ENCODE results near the gene WASL. TPM values are rescaled to one million over a fixed set of nuclear protein-coding genes. Genes with fewer than 3 reads are reported as not detected.

Gene WASL
- total and polyA plus RNA-seq, 2 of the 13 experiments (the other 11 are each of a cell fraction or from before 2014, with no cell fraction given), result 7.9 to 12.8 TPM

- intact Hi-C loops (cut with micrococcal nuclease; ENCODE audit: unreplicated experiment) (no loop called here), in situ Hi-C loops (cut with HindIII; ENCODE audit: extremely low pct_ligation_motif_present, low pct_unique_long_range_greater_than_20kb) (no loop called here)
- Histone ChIP-seq H4K20me1 (ENCODE audit: insufficient read depth, low read length) (no peaks in the 10 kb centered on the region), H3K36me3 (replicated peaks in 1 of 2; ENCODE audit: control insufficient read depth in 1 of 2, insufficient read depth in 2 of 2, low read length in 2 of 2) (no peaks in the 10 kb centered on the region), H3K79me2 (ENCODE audit: insufficient read depth, low read length) (no peaks in the 10 kb centered on the region), H3K4me3 (replicated peaks in 1 of 3; ENCODE audit: insufficient read depth in 1 of 3, low read depth in 2 of 3, low read length in 3 of 3) (no peak overlapping the region), H3K4me1 (ENCODE audit: insufficient read depth, low read length) (peaks cover 6% of the 10 kb centered on the region; the same call in 1 of the 2 replicates), H3K9me3 (ENCODE audit: low read length) (no peaks in the 10 kb centered on the region), H3K27me3 (ENCODE audit: control insufficient read depth in 1 of 2, insufficient read depth in 2 of 2, low read length in 2 of 2) (no peaks in the 10 kb centered on the region), H2AFZ (ENCODE audit: low read length) (no peak overlapping the region), H3K4me2 (ENCODE audit: low read depth, low read length) (no peak overlapping the region), H3K9ac (ENCODE audit: insufficient read depth, low read depth, low read length) (no peak overlapping the region), H3K27ac (ENCODE audit: extremely low read length, insufficient read depth, low read length) (no peak overlapping the region)
- ChIA-PET CTCF (ENCODE audit: low intra/inter-chr PET ratio, low total read pairs) (no interaction called here), POLR2A (no interaction called here)
- TF ChIP-seq HNF1B (CRISPR knock-in tag; IDR thresholded peaks at IDR 0.05) (no peak), SOX5 (CRISPR knock-in tag; IDR thresholded peaks at IDR 0.05; ENCODE audit: borderline replicate concordance) (0 out of 2 replicates have a peak, but pooled peaks have one; percentile 42), SOX13 (IDR thresholded peaks at IDR 0.05) (no peak), SOX13 (CRISPR knock-in tag; conservative IDR thresholded peaks at IDR 0.05 in 1 of 2, IDR thresholded peaks at IDR 0.05 in 1 of 2) (0 out of 4 replicates have a peak, but pooled peaks of 1 of the 2 experiments have one; percentile 20), HNF4A (CRISPR knock-in tag; IDR thresholded peaks at IDR 0.05) (0 out of 2 replicates have a peak, but pooled peaks have one; percentile 24), ZNF780A (CRISPR knock-in tag; IDR thresholded peaks at IDR 0.05) (no peak), SOX6 (IDR thresholded peaks at IDR 0.05) (no peak), SOX6 (CRISPR knock-in tag; IDR thresholded peaks at IDR 0.05) (0 out of 2 replicates have a peak, but pooled peaks have one; percentile 36), ZNF710 (CRISPR knock-in tag; IDR thresholded peaks at IDR 0.05; ENCODE audit: borderline replicate concordance) (no peak), TFDP1 (CRISPR knock-in tag; IDR thresholded peaks at IDR 0.05; ENCODE audit: borderline replicate concordance) (no peak), DMTF1 (CRISPR knock-in tag; IDR thresholded peaks at IDR 0.05) (no peak)
- TF ChIP-seq, protein P1, sequence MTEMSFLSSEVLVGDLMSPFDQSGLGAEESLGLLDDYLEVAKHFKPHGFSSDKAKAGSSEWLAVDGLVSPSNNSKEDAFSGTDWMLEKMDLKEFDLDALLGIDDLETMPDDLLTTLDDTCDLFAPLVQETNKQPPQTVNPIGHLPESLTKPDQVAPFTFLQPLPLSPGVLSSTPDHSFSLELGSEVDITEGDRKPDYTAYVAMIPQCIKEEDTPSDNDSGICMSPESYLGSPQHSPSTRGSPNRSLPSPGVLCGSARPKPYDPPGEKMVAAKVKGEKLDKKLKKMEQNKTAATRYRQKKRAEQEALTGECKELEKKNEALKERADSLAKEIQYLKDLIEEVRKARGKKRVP (CRISPR knock-in tag; IDR thresholded peaks at IDR 0.05), result peak in 1 of 2 experiments; percentile 44; a peak in 1 of 4 replicates
- no peak for DNase-seq (ENCODE audit: low spot score)
- BruUV-seq (replicated peaks), result no TSS peak
- WGBS (ENCODE audit: low lambda C conversion rate), result 66% methylated on average over 4 of the region's 4 CpGs
- FAIRE-seq, result no peak
- ATAC-seq, result no peak
Observed at GRCh38 chr7:123789206-123789784, 40.5 kb upstream of the WASL start.
